DMS114 treated with DMSO at 0.1 percent for 48 hours (cell line): ENCODE data around the gene PRKAR1B.

Experiments
- DNase-seq: peaks from one replicate; lab custom pipeline; 2025; ENCODE audit not compliant: unreplicated experiment; lab: John Stamatoyannopoulos, UW

PRKAR1B gene

GRCh38 chr7:727104-727805 is at the start of gene PRKAR1B:
Gene PRKAR1B (minus strand): TSS chr7:727281. CDS start chr7:711505, 15,776 bp downstream.
- no peak for DNase-seq

DNA sequence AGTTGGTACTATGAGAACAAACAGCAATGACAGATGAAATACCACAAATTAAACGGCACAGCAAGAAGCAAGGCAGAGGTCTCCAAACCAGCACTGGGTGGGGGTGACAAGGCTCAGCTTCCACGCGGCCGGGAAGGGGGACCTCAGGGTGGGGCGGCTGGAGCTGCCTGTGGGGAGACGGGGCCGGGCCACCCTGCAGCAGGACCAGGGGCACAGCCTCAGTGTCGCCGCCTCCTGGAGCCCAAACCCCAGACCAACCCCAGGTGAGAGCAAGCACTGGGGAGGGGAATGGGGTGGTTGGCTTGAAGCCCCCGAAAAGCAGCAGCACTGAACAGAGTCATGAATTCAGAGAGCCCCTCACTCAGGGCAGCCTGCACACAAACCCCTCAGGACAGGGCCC is 49.3 kb upstream of the PRKAR1B start:
- no peak for DNase-seq

GRCh38 chr7:774161-775109 is 47.4 kb upstream of the PRKAR1B start:
- no peak for DNase-seq

GRCh38 chr7:773622-773915 is 46.5 kb upstream of the PRKAR1B start:
- DNase-seq: no peak

DNA sequence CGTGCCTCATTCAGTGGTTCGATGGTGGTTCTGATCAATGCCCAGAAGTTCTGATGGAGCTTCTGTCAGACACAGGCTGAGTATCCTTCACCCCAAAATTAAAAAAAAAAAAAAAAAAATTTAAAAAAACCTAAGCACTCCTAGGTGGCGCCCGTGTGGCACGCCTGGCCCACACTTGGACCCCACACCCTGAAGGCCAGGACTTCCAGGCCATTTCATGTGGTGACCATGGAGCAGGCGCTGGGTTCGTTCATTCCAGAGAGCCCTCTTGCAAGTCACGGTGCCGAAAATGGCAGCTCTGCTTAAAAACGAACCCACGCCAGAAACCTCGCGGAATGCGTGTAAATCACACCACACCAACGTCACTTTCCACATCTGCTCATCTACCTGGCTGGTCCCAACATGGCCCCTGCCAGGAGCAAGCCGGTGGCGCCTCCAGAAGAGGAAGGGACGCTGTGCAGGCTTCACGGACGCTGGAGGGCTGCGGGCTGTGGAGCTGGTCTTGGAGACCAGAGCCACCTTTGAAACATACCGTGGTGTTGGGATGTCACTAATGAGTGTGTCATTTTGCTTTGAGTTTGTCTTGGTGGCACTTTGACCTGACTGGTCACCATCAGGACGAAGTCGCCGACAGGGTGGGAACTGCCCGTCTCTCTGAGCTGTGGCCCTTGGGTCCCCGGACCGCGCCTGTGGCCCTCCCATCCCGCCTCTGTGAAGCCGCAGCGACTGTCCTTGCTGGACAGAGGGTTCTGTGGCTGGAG is 46.0 kb upstream of the PRKAR1B start:
- DNase-seq: no peak

GRCh38 chr7:772392-772791 is 45.3 kb upstream of the PRKAR1B start:
- no peak for DNase-seq

DNA sequence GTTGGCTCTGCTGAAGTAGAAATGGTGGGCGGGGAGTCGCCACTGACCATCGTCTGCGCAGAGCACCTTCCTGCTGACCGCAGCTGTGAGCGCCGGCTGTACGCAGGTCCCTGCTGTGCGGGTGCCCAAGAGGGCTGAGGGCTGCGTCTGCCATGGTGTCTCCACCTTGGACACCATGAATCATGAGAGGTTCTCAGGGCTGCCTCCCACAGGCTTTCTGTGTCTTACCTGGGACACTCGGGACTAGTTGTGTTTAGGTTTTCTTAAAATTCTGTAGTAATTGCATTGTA is 44.9 kb upstream of the PRKAR1B start:
- no peak for DNase-seq

DNA sequence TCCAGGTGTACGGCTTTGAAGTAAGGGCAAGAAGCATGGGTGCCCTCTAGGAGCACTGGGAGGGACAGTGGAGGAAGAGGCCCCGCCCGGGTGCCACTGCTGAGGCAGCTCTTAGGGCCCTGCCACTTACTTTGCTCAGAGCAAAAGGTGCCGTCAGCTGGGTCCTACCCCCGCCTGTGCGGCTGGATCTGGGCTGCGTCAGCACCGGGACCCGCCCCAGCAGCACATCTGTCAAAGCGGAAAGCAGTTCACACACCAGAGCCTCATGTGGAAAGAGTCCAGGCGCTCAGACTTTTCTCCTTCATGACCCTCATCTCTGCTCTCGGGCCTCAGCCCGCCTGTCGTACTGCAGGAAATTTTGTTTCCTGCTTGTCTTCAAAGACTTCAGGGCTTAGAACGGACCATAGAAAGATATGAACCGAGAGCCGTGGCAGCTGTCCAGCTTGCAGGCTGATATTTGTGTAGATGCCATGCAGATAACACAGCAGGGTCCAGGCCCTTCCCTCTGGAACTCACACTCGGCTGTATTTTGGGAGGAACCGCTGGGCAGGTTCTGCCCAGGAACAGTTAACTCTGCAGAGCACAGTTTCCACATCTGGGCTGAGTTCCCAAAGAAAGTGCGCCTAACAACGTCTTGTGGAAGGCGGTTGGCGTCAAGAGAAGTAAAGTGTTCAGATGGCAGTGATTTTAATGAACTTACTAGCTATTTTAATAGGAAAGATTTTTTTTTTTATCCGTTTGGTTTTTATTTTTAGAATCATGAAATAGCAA is 44.3 kb upstream of the PRKAR1B start:
- DNase-seq: no peak

GRCh38 chr7:770741-771166 is 43.7 kb upstream of the PRKAR1B start:
- DNase-seq: no peak

- no peak for DNase-seq
Measured at GRCh38 chr7:770336-770735, 43.3 kb upstream of the PRKAR1B start.

- no peak for DNase-seq
Measured at GRCh38 chr7:768881-769504, 41.9 kb upstream of the PRKAR1B start.

- no peak for DNase-seq
Measured at GRCh38 chr7:767941-768731, 41.1 kb upstream of the PRKAR1B start.

DNA sequence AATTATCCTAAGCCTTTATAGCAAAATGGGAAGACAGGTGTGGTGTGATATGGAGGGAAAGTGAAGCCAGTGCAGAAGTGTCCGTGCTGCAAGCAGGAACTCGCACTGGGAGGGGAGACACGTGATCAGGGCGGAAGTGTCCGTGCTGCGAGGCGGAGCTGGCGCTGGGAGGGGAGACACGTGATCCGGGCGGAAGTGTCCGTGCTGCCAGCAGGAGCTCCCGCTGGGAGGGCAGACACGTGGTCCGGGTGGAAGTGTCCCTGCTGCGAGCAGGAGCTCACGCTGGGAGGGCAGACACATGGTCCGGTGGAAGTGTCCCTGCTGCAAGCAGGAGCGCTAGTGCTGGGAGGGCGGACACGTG is 40.5 kb upstream of the PRKAR1B start:
- DNase-seq: no peak

- no peak for DNase-seq
Measured at GRCh38 chr7:765383-765782, 38.3 kb upstream of the PRKAR1B start.

GRCh38 chr7:763762-764161 is 36.7 kb upstream of the PRKAR1B start:
- no peak for DNase-seq

GRCh38 chr7:762885-763284 is 35.8 kb upstream of the PRKAR1B start:
- DNase-seq: no peak

- DNase-seq: no peak
Measured at GRCh38 chr7:761631-762030, 34.5 kb upstream of the PRKAR1B start.

DNA sequence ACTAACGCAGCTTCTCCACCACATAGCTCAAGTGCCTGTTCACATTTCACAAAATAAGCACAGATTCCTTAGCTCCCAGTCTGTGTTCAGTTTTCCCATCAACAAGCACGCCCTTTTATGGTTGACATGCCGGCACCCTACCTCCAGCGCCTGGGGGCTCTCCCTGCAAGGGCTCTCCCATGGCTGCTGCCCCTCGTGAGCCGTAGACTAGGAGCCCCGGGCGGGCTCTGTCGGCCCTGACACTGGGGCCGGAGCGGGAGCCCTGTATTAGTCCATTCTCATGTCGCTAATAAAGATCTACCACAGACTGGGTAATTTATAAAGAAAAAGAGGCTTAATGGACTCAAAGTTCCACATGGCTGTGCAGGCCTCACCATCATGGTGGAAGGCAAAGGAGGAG is 34.0 kb upstream of the PRKAR1B start:
- no peak for DNase-seq

GRCh38 chr7:760006-760405 is 32.9 kb upstream of the PRKAR1B start:
- DNase-seq: no peak

- DNase-seq: no peak
Measured at GRCh38 chr7:759569-759968, 32.5 kb upstream of the PRKAR1B start.
